Measurements from ENCODE around the gene SHPK.

GRCh38 chr17:3593384-3593783 is 42.7 kb downstream of the SHPK start:
- TF ChIP-seq POLR2A (IDR thresholded peaks at IDR 0.05; ENCODE audit: low read length) = no peak
- TF ChIP-seq GATA1 (IDR thresholded peaks at IDR 0.05; ENCODE audit: low read depth, low read length) = no peak

Data from erythroblast (primary cell).